ENCODE measurements around the gene SH3RF2.
"Not testable (repeated sequence)": the region's sequence is repeated elsewhere in the genome, so short reads cannot be mapped to it uniquely, and the experiment has no call there.

Gene SH3RF2

DNA sequence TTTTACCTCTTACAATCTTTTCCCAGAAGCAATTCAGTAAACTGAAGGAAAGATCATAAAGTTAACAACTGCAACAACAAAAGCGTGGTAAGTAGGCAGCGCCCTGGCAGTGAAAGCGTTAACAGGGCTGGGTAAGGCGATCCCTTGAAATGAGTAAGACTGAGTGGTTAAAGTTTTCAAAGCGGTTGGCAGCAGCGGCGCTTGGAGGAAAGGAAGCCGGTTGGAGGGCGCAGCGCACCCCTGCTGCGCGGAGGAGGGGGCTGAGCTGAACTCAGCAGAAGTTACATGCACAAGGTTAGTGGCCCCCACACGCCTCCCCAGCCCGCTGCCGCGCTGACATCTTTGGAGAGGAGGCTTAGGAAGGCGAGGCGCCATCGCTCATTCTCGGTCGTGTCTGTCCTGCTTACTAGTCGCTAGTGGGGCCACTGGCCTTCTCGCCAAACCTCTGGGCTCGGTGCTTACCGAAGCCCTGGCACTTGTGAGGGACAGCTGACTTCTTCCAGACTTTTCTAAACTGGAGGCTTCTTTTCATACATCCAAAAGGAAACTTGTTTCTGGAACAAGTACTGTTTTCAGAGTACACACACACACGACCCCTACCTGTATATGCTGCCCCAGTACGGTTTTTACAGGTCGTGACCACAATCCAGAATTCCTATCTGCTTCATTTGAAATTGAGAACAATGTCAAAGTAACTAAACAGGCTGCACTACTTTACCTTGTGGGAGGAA is at the start of gene SH3RF2:
Gene SH3RF2 (plus strand): TSS at position 178 of the 731 bp plus-strand sequence. CDS start 1,351 bp downstream, outside the sequence.
- DNase-seq = no peak

DNA sequence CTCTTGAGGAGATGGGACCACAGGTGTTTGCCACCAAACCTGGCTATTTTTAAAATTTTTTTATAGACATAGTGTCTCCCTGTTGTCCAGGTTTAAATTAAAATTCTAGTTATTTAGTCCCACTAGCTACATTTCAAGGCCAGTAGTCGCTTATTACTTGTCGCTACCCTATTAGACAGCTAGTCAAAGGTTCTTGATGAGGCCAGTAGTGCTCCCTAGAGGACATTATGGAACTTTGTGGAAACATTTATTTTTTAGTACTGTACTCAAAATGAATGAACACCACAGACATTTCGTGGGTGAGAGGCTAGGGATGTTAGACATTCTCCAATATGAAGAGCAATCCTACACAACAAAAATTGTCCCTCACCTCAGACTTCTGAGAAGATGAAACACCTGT is 49.2 kb upstream of the SH3RF2 start:
- no peak for DNase-seq

DNA sequence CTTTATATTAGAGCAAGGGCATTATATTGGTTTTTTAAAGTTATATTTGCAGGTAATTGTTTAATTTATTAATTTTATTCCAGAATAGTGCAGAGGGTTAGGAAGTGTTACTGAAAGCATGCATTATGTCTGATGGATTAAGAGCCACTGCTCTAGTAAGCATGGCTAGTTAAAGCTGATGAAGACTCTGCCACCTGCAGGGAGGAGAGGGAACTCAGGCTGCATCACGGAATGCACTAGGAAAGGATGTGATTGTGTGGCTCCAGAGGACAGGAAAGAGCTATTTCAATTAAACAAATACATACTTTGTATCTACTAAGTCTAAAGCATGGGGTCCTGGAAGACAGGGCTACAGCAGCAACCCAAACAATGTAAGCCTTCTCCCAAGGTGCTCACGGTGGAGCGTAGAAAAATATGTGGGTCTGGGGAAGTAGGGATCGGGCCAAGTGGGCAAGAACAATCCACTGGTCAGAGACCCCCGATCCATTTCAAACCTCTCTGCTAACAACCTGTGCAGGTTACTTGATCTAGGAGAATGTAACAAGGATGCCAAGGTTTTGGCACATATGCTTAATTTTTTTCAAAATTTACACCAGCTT is 48.3 kb upstream of the SH3RF2 start:
- DNase-seq = no peak

GRCh38 chr5:145889611-145890010 is 46.8 kb upstream of the SH3RF2 start:
- DNase-seq = no peak

GRCh38 chr5:145891378-145891777 is 45.0 kb upstream of the SH3RF2 start:
- DNase-seq = not testable (repeated sequence)

- DNase-seq = no peak
Observed at GRCh38 chr5:145898171-145898570, 38.2 kb upstream of the SH3RF2 start.

GRCh38 chr5:145902421-145902820 is 34.0 kb upstream of the SH3RF2 start:
- no peak for DNase-seq

GRCh38 chr5:145903113-145903512 is 33.3 kb upstream of the SH3RF2 start:
- no peak for DNase-seq

DNA sequence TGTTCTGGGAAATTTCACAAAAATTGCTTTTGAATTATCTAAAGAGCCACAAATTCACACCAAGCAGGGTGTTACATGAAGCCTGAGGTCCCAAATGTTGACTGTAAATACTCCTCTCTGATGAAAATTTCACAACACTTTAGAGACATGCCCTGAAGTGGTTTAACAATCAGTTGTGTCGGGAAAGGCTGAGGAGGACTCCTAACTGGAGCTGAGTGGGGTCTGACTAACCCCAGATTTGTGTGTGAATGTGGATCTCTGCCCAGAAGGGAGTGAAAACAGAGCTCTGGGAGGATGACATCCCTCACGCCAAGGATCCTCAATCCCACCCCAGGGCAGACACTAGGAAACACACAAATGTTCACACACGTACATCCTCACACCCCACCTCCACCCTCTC is 32.5 kb upstream of the SH3RF2 start:
- DNase-seq = no peak

GRCh38 chr5:145904743-145905142 is 31.6 kb upstream of the SH3RF2 start:
- DNase-seq = no peak

GRCh38 chr5:145906401-145906800 is 30.0 kb upstream of the SH3RF2 start:
- no peak for DNase-seq

- no peak for DNase-seq
Observed at GRCh38 chr5:145908206-145908960, 28.0 kb upstream of the SH3RF2 start.

DNA sequence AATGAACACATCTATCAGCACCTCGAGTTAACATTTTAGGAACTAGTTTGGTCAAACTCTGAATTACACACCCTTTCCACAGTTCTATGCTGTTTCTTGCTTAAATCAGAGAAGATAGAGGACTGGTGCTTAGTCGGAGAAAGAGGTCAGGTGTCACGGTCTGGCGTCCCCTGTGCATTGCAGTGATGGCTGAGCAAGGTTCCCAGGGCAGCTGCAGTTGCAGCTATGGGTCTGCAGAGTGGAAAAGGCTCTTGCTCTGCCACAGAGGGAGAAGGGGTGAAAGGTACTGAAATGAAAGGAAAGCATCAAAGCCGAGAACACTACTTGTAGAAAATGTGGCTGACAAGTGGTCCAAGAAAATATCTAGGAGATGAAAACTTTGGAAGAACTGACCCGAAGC is 25.2 kb upstream of the SH3RF2 start:
- no peak for DNase-seq

DNA sequence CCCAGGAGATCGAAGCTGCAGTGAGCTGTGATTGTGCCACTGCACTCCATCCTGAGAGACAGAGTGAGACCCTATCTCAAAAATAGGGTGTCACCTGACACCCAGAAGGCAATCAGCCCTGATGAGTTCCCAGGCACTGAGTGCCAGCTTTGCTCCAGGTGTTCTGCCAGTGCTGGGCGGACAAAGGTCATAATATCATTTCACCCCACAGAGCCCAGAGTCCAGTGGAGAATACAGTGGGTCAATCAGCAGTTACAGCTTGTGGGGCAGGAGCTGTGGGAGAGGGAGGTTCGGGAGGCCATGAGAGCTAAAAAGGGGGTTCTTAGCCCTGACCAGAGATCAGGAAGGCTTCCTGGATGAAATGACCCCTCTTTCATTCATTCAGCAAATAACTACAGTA is 24.4 kb upstream of the SH3RF2 start:
- no peak for DNase-seq

- DNase-seq = no peak
Observed at GRCh38 chr5:145912594-145912993, 23.8 kb upstream of the SH3RF2 start.

DNA sequence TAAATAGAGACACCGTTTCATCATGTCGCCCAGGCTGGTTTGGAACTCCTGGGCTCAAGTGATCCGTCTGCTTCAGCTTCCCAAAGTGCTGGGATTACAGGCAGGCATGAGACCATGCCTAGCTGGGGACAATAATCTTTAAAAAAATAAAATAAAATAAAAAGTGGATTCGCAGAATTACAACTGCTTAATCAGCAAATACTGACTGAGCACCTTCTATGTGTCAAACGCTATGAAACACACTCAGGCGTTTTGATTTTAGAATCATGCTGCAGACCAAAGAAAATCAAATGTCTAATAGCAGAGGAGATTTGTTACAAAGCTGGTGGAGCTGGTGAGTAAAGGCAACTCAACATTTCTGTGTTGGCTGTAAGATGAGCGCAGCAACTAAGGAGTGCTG is 22.7 kb upstream of the SH3RF2 start:
- DNase-seq = no peak

GRCh38 chr5:145915970-145916638 is 20.3 kb upstream of the SH3RF2 start:
- no peak for DNase-seq

DNA sequence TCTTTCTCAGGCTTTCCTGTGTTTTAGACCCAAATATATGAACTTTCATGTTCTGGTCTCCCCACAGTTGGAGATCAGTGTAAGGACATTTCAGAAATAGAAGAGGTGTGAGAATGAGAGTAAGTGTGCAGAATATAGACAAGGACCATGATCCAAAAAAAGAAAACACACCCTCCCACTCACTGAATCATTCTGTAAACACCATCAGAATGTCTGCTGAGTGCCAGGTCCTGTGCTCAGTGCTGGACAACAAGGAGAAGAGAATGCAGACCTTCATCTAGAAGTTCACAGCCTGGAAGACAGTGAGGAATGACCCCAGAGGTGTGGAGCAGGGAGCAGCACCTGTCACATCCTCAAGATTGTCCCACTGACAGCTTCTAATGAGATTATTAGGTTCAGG is 19.1 kb upstream of the SH3RF2 start:
- no peak for DNase-seq

DNA sequence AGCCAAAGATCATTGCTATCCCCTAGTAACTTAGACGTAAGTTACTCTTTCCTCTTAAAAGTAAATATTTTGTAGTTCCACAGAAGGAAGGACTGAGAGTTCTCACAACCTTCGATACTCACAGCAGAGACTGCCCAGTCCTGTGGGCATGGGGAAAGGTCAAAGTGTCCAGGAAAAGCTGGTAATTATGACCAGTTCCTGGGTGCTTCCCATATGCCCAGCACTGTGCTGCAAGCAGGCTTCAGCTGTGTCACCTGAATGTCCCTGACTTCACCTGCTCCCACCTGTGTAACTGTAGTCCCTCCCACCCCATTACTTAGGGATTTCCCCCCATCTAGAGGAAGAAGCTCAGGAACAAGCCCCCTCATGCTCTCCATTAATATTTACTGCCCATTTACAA is 18.0 kb upstream of the SH3RF2 start:
- no peak for DNase-seq

DNA sequence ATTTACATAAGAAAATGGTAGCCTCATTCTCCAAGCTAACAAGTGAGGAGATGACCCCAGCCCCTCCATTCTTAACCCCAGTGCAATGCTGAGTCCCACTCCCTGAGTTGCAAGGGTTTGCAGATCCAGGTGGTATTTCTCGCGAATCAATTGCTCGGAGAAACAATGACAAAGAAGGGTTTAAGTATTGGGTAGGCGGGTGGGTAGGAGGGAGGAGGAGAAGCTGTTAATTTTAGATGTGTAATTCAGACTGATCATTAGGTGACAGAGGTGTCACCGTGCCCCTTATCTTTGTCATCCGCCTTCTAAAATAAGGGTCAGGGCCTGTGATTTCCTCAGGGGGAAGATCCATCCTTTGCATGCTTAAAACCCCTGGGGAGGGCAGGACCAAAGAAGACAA is 17.0 kb upstream of the SH3RF2 start:
- no peak for DNase-seq

DNA sequence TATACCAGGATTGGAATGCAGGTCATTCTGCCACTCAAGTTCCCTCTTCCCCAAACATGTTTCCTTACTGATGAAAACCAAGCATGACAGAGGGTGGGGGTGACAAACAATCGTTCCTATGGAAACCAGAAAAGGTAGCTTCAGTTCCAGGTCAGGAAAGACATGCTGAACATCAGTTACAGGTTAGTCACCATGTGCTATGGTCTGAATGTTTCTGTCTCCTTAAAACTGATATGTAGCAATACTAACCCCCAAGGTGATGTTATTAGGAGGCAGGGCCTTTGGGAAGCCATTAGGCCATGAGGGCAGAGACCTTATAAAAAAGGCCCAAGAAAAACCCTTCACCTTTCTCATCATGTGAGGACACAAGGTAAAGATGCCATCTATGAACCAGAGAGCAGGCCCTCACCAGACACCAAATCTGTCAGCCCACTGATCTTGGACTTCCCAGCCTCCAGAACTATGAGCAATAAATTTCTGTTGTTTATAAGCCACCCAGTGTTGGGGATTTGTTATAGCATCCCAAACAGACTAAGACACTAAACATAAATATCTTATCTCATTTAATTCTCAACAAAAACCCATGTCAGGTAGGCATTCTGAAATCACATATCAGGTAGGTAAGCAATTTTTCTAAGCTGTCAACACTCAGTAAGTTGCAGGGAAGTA is 15.7 kb upstream of the SH3RF2 start:
- DNase-seq = no peak

- DNase-seq = no peak
Observed at GRCh38 chr5:145921211-145921610, 15.2 kb upstream of the SH3RF2 start.

- no peak for DNase-seq
Observed at GRCh38 chr5:145922059-145922458, 14.3 kb upstream of the SH3RF2 start.
